Muscle of leg (tissue), 11 donors: Measurements from ENCODE around the gene COL16A1. TPM values are rescaled to one million over a fixed set of nuclear protein-coding genes. Genes with fewer than 3 reads are reported as not detected.
"Not testable (repeated sequence)": the region's sequence is repeated elsewhere in the genome, so short reads cannot be mapped to it uniquely, and the experiment has no call there.

Experiments used
- DNase-seq: peaks from one replicate; pipeline ENCODE4 v3.0.0; 2013
- H3K27ac ChIP-seq: one replicate; pipeline ENCODE4 v1.5.1; 2013; ENCODE audit warnings: mild to moderate bottlenecking, low read length, control low read depth
- H3K27me3 ChIP-seq: one replicate; pipeline ENCODE4 v1.6.1; 2013; ENCODE audit warnings: low read length; ENCODE audit not compliant: control insufficient read depth, insufficient read depth
- H3K36me3 ChIP-seq: one replicate; pipeline ENCODE4 v1.6.1; 2013; ENCODE audit warnings: low read length; ENCODE audit not compliant: control insufficient read depth, insufficient read depth
- H3K4me1 ChIP-seq: one replicate; pipeline ENCODE4 v1.6.1; 2013; ENCODE audit warnings: low read length; ENCODE audit not compliant: control insufficient read depth, insufficient read depth
- H3K4me3 ChIP-seq: one replicate; pipeline ENCODE4 v1.5.1; 2013; ENCODE audit warnings: low read length, control low read depth
- H3K9me3 ChIP-seq: replicated peaks from 2 replicates; pipeline ENCODE4 v1.6.1; 2013; ENCODE audit warnings: low read depth, low read length; ENCODE audit not compliant: control insufficient read depth
- WGBS: methylation state at CpG from one replicate; pipeline ENCODE4 v1.1.5; 2013; ENCODE audit warnings: missing lambda C conversion rate; ENCODE audit not compliant: insufficient coverage; 5-methylcytosine and 5-hydroxymethylcytosine counted together
- polyA plus RNA-seq, 8 donors: library from polyadenylated mRNA; unstranded; fragments of 120-200 nt; gene quantifications; one replicate each; pipeline versions ENCODE4 v1.2.1 to v1.2.3, GENCODE V29; 2013; ENCODE audit warnings: inconsistent platforms in 1 of 8, low replicate concordance in 1 of 8; ENCODE audit not compliant: insufficient read length in 8 of 8, insufficient read depth in 1 of 8
- total RNA-seq: library from RNA; stranded (reverse); fragments of 120-200 nt; gene quantifications from one replicate; pipeline ENCODE4 v1.2.4, GENCODE V29; 2013

The COL16A1 gene
- total and polyA plus RNA-seq, 9 donors = 96.2 to 245 (median 136) TPM

GRCh38 chr1:31707711-31708110, 3.9 kb upstream of the COL16A1 start:
- peak; percentile 71 for DNase-seq
- Histone ChIP-seq H3K27me3 (peaks cover 14% of the 10 kb centered on the region), H3K36me3 (no peaks in the 10 kb centered on the region), H3K4me3 (no peak overlapping the region), H3K9me3 (no peaks in the 10 kb centered on the region), H3K4me1 (peaks cover 50% of the 10 kb centered on the region), H3K27ac (no peak overlapping the region)
- WGBS = 39% methylated on average over 5 of the region's 5 CpGs

DNA sequence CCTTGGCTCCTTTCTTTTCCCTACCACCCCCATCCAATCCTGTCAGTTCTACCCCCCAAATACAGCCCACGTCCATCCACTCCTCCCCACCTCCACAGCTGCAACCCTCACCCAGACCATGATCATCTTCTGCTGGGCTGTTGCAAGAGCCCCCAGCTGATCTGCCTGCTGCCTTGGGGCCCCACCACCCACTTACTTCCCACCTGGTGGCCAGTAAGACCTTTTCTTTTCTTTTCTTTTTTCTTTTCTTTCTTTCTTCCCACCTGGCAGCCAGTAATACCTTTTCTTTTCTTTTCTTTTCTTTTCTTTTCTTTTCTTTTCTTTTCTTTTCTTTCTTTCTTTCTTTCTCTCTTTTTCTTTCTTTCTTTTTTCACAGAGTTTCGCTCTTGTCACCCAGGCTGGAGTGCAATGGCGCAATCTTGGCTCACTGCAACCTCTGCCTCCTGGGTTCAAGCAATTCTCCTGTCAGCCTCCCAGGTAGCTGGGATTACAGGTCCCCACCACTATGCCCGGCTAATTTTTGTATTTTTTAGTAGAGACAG, 3.3 kb upstream of the COL16A1 start:
- Histone ChIP-seq H3K27me3 (peaks cover 16% of the 10 kb centered on the region), H3K4me1 (peaks cover 50% of the 10 kb centered on the region)
- not testable (repeated sequence) for H3K9me3 ChIP-seq, H3K36me3 ChIP-seq, DNase-seq, H3K4me3 ChIP-seq, H3K27ac ChIP-seq
- WGBS = 71% methylated on average over 1 of the region's 4 CpGs

DNA sequence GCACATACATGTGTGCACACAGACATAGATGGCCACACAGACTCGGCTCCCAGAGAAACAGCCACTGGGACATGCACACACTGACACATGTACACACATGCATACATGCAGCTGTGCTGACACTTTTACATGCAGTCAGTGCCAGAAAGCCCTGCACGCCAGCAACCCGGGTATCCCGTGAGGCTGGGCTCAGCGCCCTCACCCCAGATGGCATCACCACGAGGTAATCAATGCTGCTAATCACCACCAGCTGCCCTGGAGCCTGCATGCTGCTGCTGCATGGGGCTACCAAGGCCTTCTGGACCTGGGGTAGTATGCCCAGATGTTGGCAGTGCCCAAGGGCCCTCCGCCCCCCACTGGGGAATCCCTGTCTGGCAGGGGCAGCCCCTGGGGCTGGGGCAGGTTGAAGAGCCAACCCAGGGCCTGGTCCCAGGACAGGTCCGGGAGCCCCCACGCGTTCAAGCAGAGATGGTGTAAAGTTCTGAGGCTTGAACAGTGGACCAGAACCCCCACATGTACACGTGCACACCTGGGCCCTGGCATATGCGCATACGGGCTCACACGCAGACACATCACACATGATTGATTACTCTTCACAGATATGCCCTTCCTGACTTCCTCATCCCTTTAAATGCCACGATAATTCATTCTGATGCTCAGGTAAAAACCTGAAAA, 2.7 kb upstream of the COL16A1 start:
- Histone ChIP-seq H3K36me3 (no peaks in the 10 kb centered on the region), H3K4me3 (no peak overlapping the region), H3K4me1 (peaks cover 52% of the 10 kb centered on the region), H3K27me3 (peaks cover 16% of the 10 kb centered on the region), H3K9me3 (no peaks in the 10 kb centered on the region), H3K27ac (no peak overlapping the region)
- WGBS = 71% methylated on average over 14 of the region's 15 CpGs
- DNase-seq = no peak

- H3K9me3 ChIP-seq = no peaks in the 10 kb centered on the region
- H3K4me3 ChIP-seq = no peak overlapping the region
- H3K27me3 ChIP-seq = peaks cover 16% of the 10 kb centered on the region
- H3K36me3 ChIP-seq = peaks cover 3% of the 10 kb centered on the region
- H3K4me1 ChIP-seq = peaks cover 65% of the 10 kb centered on the region
- peak; percentile 85 for DNase-seq
- 19% methylated on average over 16 of the region's 23 CpGs for WGBS
- peak overlapping the region; percentile 90 for H3K27ac ChIP-seq
Measured at GRCh38 chr1:31705080-31705866, 1.5 kb upstream of the COL16A1 start.

DNA sequence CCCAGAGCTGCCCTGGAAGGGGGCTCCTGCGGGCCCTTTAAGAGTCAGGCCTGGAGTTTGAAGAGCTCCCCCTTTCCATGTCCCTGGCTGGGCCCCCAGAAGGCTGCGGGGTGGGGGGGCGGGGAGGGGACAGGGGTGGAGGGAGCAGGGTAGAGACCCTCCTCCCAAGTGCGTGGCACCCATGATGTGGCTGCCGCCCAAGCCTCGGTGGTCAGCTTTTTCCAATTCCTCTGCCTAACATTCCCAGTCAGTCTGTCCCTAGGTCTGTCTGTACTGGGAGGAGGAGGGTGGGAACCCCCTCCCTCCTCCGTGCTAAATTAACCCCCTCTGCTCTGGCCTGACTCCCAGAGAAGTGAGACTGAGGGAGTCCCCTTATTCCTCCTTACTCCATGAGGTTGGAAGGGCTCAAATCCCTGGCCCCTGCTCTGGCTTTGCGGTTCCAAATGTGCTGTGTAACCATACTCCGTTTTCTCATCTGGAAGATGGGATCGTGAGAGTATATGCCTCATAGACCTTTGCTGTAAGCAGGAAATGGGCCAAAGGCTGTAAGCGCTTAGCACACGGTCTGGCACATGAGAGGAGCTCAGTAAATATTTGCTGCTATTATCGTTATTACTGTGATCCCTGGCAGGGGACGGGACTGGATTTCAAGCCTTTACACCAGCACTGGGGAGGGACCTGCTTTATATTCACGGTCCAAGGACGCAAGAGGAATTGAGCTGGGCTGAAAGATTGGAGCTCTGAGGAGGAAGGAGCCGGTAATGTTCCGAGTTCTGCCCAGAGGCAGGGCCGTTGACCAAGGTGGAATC, 658 bp upstream of the COL16A1 start:
- peaks cover 3% of the 10 kb centered on the region for H3K36me3 ChIP-seq
- H3K9me3 ChIP-seq = no peaks in the 10 kb centered on the region
- H3K27me3 ChIP-seq = peaks cover 16% of the 10 kb centered on the region
- H3K4me1 ChIP-seq = peaks cover 73% of the 10 kb centered on the region
- H3K27ac ChIP-seq = peak overlapping the region; percentile 90
- peak overlapping the region; percentile 62 for H3K4me3 ChIP-seq
- peak; percentile 95 for DNase-seq
- 9% methylated on average over 12 of the region's 19 CpGs for WGBS

- H3K4me1 ChIP-seq = peaks cover 70% of the 10 kb centered on the region
- DNase-seq = no peak
- no peaks in the 10 kb centered on the region for H3K9me3 ChIP-seq
- peaks cover 16% of the 10 kb centered on the region for H3K27me3 ChIP-seq
- peaks cover 8% of the 10 kb centered on the region for H3K36me3 ChIP-seq
- peak overlapping the region; percentile 62 for H3K4me3 ChIP-seq
- WGBS = 34% methylated on average over 7 of the region's 8 CpGs
- peak overlapping the region; percentile 90 for H3K27ac ChIP-seq
Measured at GRCh38 chr1:31702836-31703404, 897 bp downstream of the COL16A1 start.

DNA sequence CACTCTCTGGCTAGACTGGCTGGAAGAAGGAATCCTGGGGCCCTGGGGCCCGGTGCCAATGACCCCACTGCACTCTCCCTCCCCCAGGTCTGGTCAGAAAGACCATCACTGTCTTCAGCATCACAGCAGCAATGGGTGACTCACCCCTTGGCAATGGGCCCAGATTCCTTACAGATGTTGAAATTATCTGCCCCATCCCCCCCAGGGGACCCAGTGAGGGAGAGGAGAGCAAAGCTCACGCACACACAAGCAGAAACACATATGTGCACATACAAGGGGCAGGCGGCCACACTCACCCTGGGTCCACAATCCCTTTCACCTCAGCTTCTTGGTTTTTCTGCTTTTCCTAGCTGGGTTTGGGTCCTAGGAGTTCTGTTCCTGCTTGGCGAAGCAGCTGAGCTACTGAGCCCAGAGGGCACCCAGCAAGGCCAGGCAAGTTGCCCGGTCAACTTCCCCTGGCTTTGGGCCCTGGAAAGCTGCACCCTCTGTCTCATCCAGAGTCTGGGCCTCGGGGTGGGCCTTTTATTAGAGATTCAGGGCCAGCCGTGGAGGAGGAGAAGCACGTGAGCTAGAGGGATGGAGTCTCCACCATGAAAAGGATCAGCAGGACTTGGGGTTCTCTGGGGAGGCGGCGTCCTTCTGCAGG, 2.6 kb downstream of the COL16A1 start:
- peak overlapping the region; percentile 15 for H3K4me3 ChIP-seq

DNA sequence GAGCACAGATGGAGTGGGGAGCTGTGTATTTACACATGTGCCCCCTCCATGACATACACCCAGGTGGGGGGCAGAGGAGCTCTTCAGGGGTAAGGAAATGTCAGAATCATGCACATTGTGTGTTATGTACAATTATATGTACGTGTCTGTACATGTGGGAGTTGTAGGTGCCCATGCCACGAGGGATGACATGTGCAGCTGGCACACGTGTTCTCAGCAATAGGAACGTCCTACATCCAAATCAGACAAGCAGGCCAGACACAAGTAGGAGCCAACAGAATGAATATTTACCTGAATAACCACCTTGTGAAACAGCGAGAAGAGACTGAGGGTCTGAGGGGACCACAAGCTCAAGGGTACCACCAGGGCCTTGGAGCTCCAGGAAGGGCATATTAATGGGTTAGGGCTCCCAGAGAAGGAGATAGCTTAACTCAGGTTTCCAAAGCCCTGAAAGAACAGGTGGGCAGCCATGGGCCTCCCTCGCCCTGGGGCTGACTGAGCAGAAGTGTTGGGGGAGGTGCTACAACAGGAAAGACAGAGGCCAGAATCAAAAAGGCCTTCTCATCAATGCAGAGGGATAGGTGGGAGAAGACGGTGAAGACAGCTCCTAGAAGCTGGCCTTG, 3.2 kb downstream of the COL16A1 start:
- DNase-seq = no peak
- Histone ChIP-seq H3K4me1 (peaks cover 72% of the 10 kb centered on the region), H3K27ac (peak overlapping the region; percentile 77), H3K4me3 (no peak overlapping the region), H3K9me3 (no peaks in the 10 kb centered on the region), H3K27me3 (peaks cover 16% of the 10 kb centered on the region), H3K36me3 (peaks cover 29% of the 10 kb centered on the region)
- WGBS = 49% methylated on average over 4 of the region's 7 CpGs

More for the DNA sequence above, 2.6 kb downstream of the COL16A1 start:
- Histone ChIP-seq H3K36me3 (peaks cover 25% of the 10 kb centered on the region), H3K27ac (peak overlapping the region; percentile 77), H3K4me1 (peaks cover 72% of the 10 kb centered on the region), H3K9me3 (no peaks in the 10 kb centered on the region), H3K27me3 (peaks cover 16% of the 10 kb centered on the region)
- WGBS = 13% methylated on average over 3 of the region's 10 CpGs
- DNase-seq = peak; percentile 97

DNA sequence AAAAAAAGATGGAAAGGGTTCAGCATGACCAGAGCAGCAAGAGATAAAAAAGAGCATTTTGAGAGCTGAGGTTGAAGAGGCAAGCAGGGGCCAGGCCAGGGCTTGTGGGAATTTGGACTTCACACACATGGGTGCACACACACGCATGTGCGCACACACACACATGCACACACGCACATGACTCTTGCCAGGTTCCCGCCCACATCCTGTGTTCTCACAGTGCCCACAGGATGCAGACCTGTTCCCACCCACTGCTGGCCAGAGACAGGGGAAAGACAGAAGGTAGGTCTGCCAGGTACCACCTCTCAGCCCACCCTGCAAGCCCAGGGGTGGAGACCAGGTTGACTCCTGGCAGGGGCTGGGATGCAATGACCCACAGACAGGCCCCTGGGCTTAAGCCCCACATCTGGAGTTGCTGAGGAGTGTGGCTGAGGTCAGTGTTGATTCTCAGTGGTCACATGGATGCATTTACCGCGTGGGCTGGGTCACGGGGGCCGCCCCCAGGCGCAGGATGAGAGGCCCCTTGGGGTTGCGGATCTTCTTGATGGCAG, 4.4 kb downstream of the COL16A1 start:
- Histone ChIP-seq H3K4me3 (no peak overlapping the region), H3K9me3 (no peaks in the 10 kb centered on the region), H3K36me3 (peaks cover 36% of the 10 kb centered on the region), H3K27me3 (peaks cover 10% of the 10 kb centered on the region), H3K27ac (no peak overlapping the region), H3K4me1 (peaks cover 67% of the 10 kb centered on the region)
- DNase-seq = no peak
- WGBS = 78% methylated on average over 10 of the region's 10 CpGs
